Type B pancreatic cell (in vitro differentiated cells): ENCODE data around the gene PHF24. TPM values are rescaled to one million over a fixed set of nuclear protein-coding genes. Genes with fewer than 3 reads are reported as not detected.

Experiments
- DNase-seq: peaks from one replicate; pipeline ENCODE4 v3.0.0; 2021; ENCODE audit warnings: mixed read lengths; ENCODE audit not compliant: unreplicated experiment; ENCODE audit errors: extremely low spot score
- H3K27ac Mint-ChIP-seq: 2 replicates; pipeline ENCODE4 v1.8.0; 2021; ENCODE audit warnings: mild to moderate bottlenecking, mixed read lengths
- H3K27me3 Mint-ChIP-seq: 2 replicates; pipeline ENCODE4 v1.8.0; 2021; ENCODE audit warnings: mixed read lengths
- H3K36me3 Mint-ChIP-seq: 2 replicates; pipeline ENCODE4 v1.8.0; 2021; ENCODE audit warnings: mixed read lengths
- H3K4me1 Mint-ChIP-seq: one replicate; pipeline ENCODE4 v1.8.0; 2021; ENCODE audit warnings: mixed read lengths; ENCODE audit not compliant: unreplicated experiment
- H3K4me3 Mint-ChIP-seq: 2 replicates; pipeline ENCODE4 v1.8.0; 2021; ENCODE audit warnings: mild to moderate bottlenecking, mixed read lengths
- H3K9me3 Mint-ChIP-seq: 2 replicates; pipeline ENCODE4 v1.8.0; 2021; ENCODE audit warnings: mixed read lengths
- total RNA-seq: library from RNA; stranded (reverse); gene quantifications from 2 replicates; pipeline ENCODE4 v1.2.1, GENCODE V29; 2021; ENCODE audit warnings: low replicate concordance
- TF ChIP-seq, protein P1 (sequence below): fragments of 200-600 bp; sonication (generic); conservative IDR thresholded peaks from 2 replicates; pipeline ENCODE4 v1.5.0; 2021; ENCODE audit warnings: antibody characterized with exemption, mild to moderate bottlenecking

The PHF24 gene
- total RNA-seq, 1 donor from 2014 or later = 0.19 TPM

DNA sequence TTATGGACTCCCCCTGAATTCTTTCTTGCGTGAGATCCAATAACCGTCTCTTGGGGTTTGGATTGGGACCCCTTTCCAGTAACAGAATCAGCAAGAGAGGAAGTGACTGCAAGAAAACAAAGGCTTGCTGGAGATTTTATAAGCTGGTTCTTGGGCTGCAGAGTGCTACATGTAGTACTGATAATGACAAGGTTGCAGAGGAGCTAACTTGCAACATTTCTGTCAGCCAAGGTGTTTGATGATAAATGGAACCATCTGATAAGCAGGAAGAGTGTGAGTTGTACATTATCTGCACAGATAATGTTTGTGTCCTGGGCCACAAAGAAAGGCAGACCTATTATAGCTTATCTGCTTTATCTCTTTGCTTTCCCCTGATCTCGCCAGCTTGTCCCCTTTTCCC, 68.6 kb downstream of the PHF24 start:
- Mint-ChIP-seq H3K4me3 (no peak overlapping the region), H3K9me3 (peaks cover 5% of the 10 kb centered on the region), H3K4me1 (peaks cover 33% of the 10 kb centered on the region), H3K36me3 (peaks cover 27% of the 10 kb centered on the region), H3K27me3 (no peaks in the 10 kb centered on the region), H3K27ac (peak overlapping the region; percentile 81)
- DNase-seq = no peak
- TF ChIP-seq, protein P1, sequence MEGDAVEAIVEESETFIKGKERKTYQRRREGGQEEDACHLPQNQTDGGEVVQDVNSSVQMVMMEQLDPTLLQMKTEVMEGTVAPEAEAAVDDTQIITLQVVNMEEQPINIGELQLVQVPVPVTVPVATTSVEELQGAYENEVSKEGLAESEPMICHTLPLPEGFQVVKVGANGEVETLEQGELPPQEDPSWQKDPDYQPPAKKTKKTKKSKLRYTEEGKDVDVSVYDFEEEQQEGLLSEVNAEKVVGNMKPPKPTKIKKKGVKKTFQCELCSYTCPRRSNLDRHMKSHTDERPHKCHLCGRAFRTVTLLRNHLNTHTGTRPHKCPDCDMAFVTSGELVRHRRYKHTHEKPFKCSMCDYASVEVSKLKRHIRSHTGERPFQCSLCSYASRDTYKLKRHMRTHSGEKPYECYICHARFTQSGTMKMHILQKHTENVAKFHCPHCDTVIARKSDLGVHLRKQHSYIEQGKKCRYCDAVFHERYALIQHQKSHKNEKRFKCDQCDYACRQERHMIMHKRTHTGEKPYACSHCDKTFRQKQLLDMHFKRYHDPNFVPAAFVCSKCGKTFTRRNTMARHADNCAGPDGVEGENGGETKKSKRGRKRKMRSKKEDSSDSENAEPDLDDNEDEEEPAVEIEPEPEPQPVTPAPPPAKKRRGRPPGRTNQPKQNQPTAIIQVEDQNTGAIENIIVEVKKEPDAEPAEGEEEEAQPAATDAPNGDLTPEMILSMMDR = no peak

- no peak overlapping the region for H3K27ac Mint-ChIP-seq
- TF ChIP-seq, protein P1 = no peak
- peaks cover 5% of the 10 kb centered on the region for H3K9me3 Mint-ChIP-seq
- H3K4me1 Mint-ChIP-seq = peaks cover 33% of the 10 kb centered on the region
- no peaks in the 10 kb centered on the region for H3K27me3 Mint-ChIP-seq
- H3K4me3 Mint-ChIP-seq = no peak overlapping the region
- DNase-seq = no peak
- H3K36me3 Mint-ChIP-seq = peaks cover 22% of the 10 kb centered on the region
Measured at GRCh38 chr9:35027374-35027773, 69.3 kb downstream of the PHF24 start.

- no peak overlapping the region for H3K4me3 Mint-ChIP-seq
- peaks cover 33% of the 10 kb centered on the region for H3K4me1 Mint-ChIP-seq
- H3K36me3 Mint-ChIP-seq = peaks cover 22% of the 10 kb centered on the region
- DNase-seq = no peak
- peaks cover 5% of the 10 kb centered on the region for H3K9me3 Mint-ChIP-seq
- TF ChIP-seq, protein P1 = no peak
- H3K27me3 Mint-ChIP-seq = no peaks in the 10 kb centered on the region
- no peak overlapping the region for H3K27ac Mint-ChIP-seq
Measured at GRCh38 chr9:35027860-35028259, 69.8 kb downstream of the PHF24 start.

DNA sequence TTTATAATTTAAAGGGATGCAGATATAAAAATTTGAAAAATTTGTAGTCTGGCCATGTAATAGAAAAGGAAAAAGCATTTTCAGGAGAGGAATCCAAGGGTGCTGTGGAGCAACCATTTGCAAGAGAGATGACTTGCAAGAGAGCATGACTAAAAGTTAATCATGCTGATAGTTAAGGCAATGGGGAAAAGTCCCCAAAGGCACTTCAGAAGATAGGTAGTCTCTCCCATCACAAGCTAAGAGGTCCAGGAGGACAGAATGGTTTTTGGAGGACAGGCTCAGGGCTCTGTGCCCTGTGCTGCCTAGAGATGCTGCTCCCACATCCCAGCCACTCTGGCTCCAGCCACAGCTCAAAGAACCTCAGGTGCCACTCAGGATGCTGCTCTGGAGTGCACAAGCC, 70.3 kb downstream of the PHF24 start:
- peaks cover 5% of the 10 kb centered on the region for H3K9me3 Mint-ChIP-seq

GRCh38 chr9:35029241-35029640, 71.2 kb downstream of the PHF24 start:
- TF ChIP-seq, protein P1 = no peak
- DNase-seq = no peak

More for the DNA sequence above, 70.3 kb downstream of the PHF24 start:
- DNase-seq = no peak
- TF ChIP-seq, protein P1 = no peak
- peaks cover 22% of the 10 kb centered on the region for H3K36me3 Mint-ChIP-seq
- H3K4me1 Mint-ChIP-seq = peaks cover 33% of the 10 kb centered on the region
- no peaks in the 10 kb centered on the region for H3K27me3 Mint-ChIP-seq
- H3K4me3 Mint-ChIP-seq = no peak overlapping the region
- H3K27ac Mint-ChIP-seq = no peak overlapping the region

DNA sequence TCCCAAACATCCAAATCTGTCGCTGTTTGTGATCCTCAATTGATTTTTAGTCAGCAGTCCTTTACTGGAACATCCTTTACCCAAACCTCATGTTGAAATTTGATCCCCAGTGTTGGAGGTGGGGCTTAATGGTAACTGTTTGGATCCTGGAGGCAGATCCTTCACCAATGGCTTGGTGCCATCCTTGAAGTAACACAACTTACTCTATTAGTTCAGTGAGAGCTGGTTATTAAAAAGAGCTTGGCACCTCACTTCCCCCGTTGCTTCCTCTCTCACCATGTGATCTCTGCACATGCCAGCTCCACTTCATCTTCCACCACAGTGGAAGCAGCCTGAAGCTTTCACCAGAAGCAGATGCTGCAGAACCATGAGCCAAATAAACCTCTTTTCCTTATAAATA, 71.8 kb downstream of the PHF24 start:
- Mint-ChIP-seq H3K4me1 (peaks cover 25% of the 10 kb centered on the region), H3K9me3 (peaks cover 5% of the 10 kb centered on the region)
- no peak for DNase-seq

More at GRCh38 chr9:35029241-35029640, 71.2 kb downstream of the PHF24 start:
- Mint-ChIP-seq H3K36me3 (peaks cover 14% of the 10 kb centered on the region), H3K9me3 (peaks cover 5% of the 10 kb centered on the region), H3K27me3 (no peaks in the 10 kb centered on the region), H3K4me3 (no peak overlapping the region), H3K4me1 (peaks cover 31% of the 10 kb centered on the region), H3K27ac (no peak overlapping the region)

More for the DNA sequence above, 71.8 kb downstream of the PHF24 start:
- Mint-ChIP-seq H3K27me3 (no peaks in the 10 kb centered on the region), H3K36me3 (peaks cover 8% of the 10 kb centered on the region), H3K4me3 (no peak overlapping the region), H3K27ac (peak overlapping the region; percentile 31)
- TF ChIP-seq, protein P1 = no peak
